ENCODE measurements around the gene LMNTD2.

The LMNTD2 gene

GRCh38 chr11:532527-532985 lies 28.0 kb downstream of the LMNTD2 start:
- H3K4me3 ChIP-seq (ENCODE audit: low read length): no peak overlapping the region
- peaks cover 10% of the 10 kb centered on the region for H3F3A ChIP-seq (ENCODE audit: control insufficient read depth, insufficient read depth)
- H3K36me3 ChIP-seq (ENCODE audit: control insufficient read depth, low read length): peaks cover 29% of the 10 kb centered on the region
- peaks cover 26% of the 10 kb centered on the region for H3K4me1 ChIP-seq (ENCODE audit: control insufficient read depth, low read length)
- no peaks in the 10 kb centered on the region for H4K20me1 ChIP-seq (ENCODE audit: control insufficient read depth, insufficient read depth, low read depth, low read length)
- no peak overlapping the region for H3K4me2 ChIP-seq (ENCODE audit: low read length)
- no peaks in the 10 kb centered on the region for H3K27me3 ChIP-seq (ENCODE audit: control insufficient read depth, low read length)
- no peak overlapping the region for H3K27ac ChIP-seq (ENCODE audit: low read depth, low read length)
- H3K9me3 ChIP-seq (ENCODE audit: control insufficient read depth, insufficient read depth, low read length): no peaks in the 10 kb centered on the region
- no peak for TF ChIP-seq CTCF (IDR thresholded peaks at IDR 0.05; ENCODE audit: low read depth, low read length, poor library complexity, severe bottlenecking)
- no peak for TF ChIP-seq EZH2phosphoT487 (IDR thresholded peaks at IDR 0.05; ENCODE audit: borderline replicate concordance, low read length)
- H3K79me2 ChIP-seq (ENCODE audit: control insufficient read depth, low read length): peaks cover 20% of the 10 kb centered on the region
- H3K9me2 ChIP-seq (replicated peaks; ENCODE audit: control insufficient read depth, low read length): no peaks in the 10 kb centered on the region

GRCh38 chr11:531919-532526 lies 28.5 kb downstream of the LMNTD2 start:
- H3K9me2 ChIP-seq (replicated peaks; ENCODE audit: control insufficient read depth, low read length): no peaks in the 10 kb centered on the region
- peaks cover 10% of the 10 kb centered on the region for H3F3A ChIP-seq (ENCODE audit: control insufficient read depth, insufficient read depth)
- no peaks in the 10 kb centered on the region for H4K20me1 ChIP-seq (ENCODE audit: control insufficient read depth, insufficient read depth, low read depth, low read length)
- H3K27ac ChIP-seq (ENCODE audit: low read depth, low read length): no peak overlapping the region
- no peaks in the 10 kb centered on the region for H3K27me3 ChIP-seq (ENCODE audit: control insufficient read depth, low read length)
- H3K36me3 ChIP-seq (ENCODE audit: control insufficient read depth, low read length): peaks cover 29% of the 10 kb centered on the region
- TF ChIP-seq CTCF (IDR thresholded peaks at IDR 0.05; ENCODE audit: low read depth, low read length, poor library complexity, severe bottlenecking): no peak
- no peak for TF ChIP-seq EZH2phosphoT487 (IDR thresholded peaks at IDR 0.05; ENCODE audit: borderline replicate concordance, low read length)
- peaks cover 21% of the 10 kb centered on the region for H3K4me1 ChIP-seq (ENCODE audit: control insufficient read depth, low read length)
- no peak overlapping the region for H3K4me2 ChIP-seq (ENCODE audit: low read length)
- no peaks in the 10 kb centered on the region for H3K9me3 ChIP-seq (ENCODE audit: control insufficient read depth, insufficient read depth, low read length)
- H3K4me3 ChIP-seq (ENCODE audit: low read length): no peak overlapping the region
- H3K79me2 ChIP-seq (ENCODE audit: control insufficient read depth, low read length): peaks cover 20% of the 10 kb centered on the region

- H3K4me1 ChIP-seq (ENCODE audit: control insufficient read depth, low read length): peaks cover 13% of the 10 kb centered on the region
Measured at GRCh38 chr11:530960-531831, 29.3 kb downstream of the LMNTD2 start.

More at GRCh38 chr11:530960-531831, 29.3 kb downstream of the LMNTD2 start:
- no peak overlapping the region for H3K4me3 ChIP-seq (ENCODE audit: low read length)
- H3K9me2 ChIP-seq (replicated peaks; ENCODE audit: control insufficient read depth, low read length): no peaks in the 10 kb centered on the region
- peaks cover 29% of the 10 kb centered on the region for H3K36me3 ChIP-seq (ENCODE audit: control insufficient read depth, low read length)
- no peak overlapping the region for H3K27ac ChIP-seq (ENCODE audit: low read depth, low read length)
- no peak overlapping the region for H3K4me2 ChIP-seq (ENCODE audit: low read length)
- no peak for TF ChIP-seq CTCF (IDR thresholded peaks at IDR 0.05; ENCODE audit: low read depth, low read length, poor library complexity, severe bottlenecking)
- no peak for TF ChIP-seq EZH2phosphoT487 (IDR thresholded peaks at IDR 0.05; ENCODE audit: borderline replicate concordance, low read length)
- H3K9me3 ChIP-seq (ENCODE audit: control insufficient read depth, insufficient read depth, low read length): no peaks in the 10 kb centered on the region
- peaks cover 19% of the 10 kb centered on the region for H3K79me2 ChIP-seq (ENCODE audit: control insufficient read depth, low read length)
- peaks cover 2% of the 10 kb centered on the region for H3F3A ChIP-seq (ENCODE audit: control insufficient read depth, insufficient read depth)
- no peaks in the 10 kb centered on the region for H3K27me3 ChIP-seq (ENCODE audit: control insufficient read depth, low read length)
- H4K20me1 ChIP-seq (ENCODE audit: control insufficient read depth, insufficient read depth, low read depth, low read length): no peaks in the 10 kb centered on the region

Data from DOHH2 (cell line).